Metanephros (tissue), 2 donors: ENCODE measurements around the gene NOSIP. TPM values are rescaled to one million over a fixed set of nuclear protein-coding genes. Genes with fewer than 3 reads are reported as not detected.

Experiments used
- small RNA-seq: library from RNA; depleted of rRNA; stranded (forward); fragments of <200 nt; gene quantifications from one replicate; pipeline ENCODE3, GENCODE V24; 2014; ENCODE audit warnings: low replicate concordance
- total RNA-seq: library from RNA; depleted of rRNA; stranded (reverse); fragments of >200 nt; gene quantifications from one replicate; pipeline ENCODE4 v1.2.3, GENCODE V29; 2014

NOSIP gene
- total RNA-seq: 81.5 TPM

DNA sequence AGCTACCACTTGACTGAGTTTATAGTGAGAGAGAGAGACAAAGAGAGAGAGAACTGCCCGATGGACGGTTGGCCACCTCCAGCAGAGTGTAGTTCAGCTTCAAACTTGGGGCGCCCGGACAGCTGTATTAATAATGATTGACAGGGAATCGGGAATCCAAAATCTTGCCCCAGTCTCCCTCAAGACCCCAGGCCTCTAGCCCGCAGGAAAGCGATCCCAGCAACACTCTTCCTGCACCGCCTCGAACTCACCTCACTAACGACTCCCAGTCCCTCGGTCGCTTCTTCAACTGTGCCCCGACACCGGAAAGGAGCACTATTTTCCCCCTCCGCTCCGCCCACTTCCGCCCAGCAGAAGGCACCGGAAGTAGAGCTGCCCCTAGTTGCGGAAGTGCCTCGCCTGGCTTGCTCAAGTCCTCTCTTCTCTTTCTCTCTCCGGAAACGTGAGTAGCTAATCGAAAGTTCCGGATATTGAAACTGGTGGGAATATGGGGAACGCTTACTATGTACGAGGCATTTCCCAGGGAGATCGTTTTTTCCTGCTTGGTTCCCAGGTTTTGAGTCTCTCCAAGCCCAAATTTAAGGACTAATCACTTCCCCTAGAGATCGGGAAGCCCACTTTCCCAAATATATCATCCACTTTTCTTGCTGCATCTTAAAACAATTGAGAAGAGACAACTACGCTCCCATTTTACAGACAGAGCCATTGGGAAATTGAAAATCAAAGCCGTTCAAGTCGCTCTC, at the start of gene NOSIP:
TSS of gene NOSIP (minus strand) at position 293 of the 743 bp plus-strand sequence. CDS start 19,865 bp downstream, outside the sequence.

GRCh38 chr19:49590971-49591730, 10.8 kb upstream of the NOSIP start, which contains the start of gene PRR12:
TSS of gene PRR12 (plus strand) at chr19:49591182. CDS start at chr19:49591655, 473 bp downstream.

GRCh38 chr19:49581007-49581508, 702 bp upstream of the NOSIP start, which contains the start of gene PRRG2:
TSS of gene PRRG2 (plus strand) at chr19:49581316. CDS start at chr19:49583220, 1,904 bp downstream.

Small RNAs within 50 kb of the gene (small RNA-seq; reads per million reads assigned to genes)
- gene RF00019: not detected

Other genes with a start within 250 kb of the NOSIP start
- 16.5 TPM for gene CD37, start 245.2 kb downstream of the NOSIP start, total RNA-seq
- gene TEAD2, start 218.1 kb downstream of the NOSIP start, total RNA-seq: 49.9 TPM
- gene DKKL1, start 216.7 kb downstream of the NOSIP start, total RNA-seq: 1.5 TPM
- gene KASH5, start 192.3 kb downstream of the NOSIP start, total RNA-seq: not detected
- gene PTH2, start 157.1 kb downstream of the NOSIP start, total RNA-seq: not detected
- gene GFY, start 155.2 kb downstream of the NOSIP start, total RNA-seq: not detected
- gene SLC17A7, start 139.0 kb downstream of the NOSIP start, total RNA-seq: 2.8 TPM
- 76.4 TPM for gene PIH1D1, start 128.7 kb downstream of the NOSIP start, total RNA-seq
- 43.6 TPM for gene ALDH16A1, start 127.3 kb downstream of the NOSIP start, total RNA-seq
- gene FLT3LG, start 106.3 kb downstream of the NOSIP start, total RNA-seq: 3.1 TPM
- 2,667 TPM for gene RPL13A, start 92.9 kb downstream of the NOSIP start, total RNA-seq
- gene RPS11, start 84.1 kb downstream of the NOSIP start, total RNA-seq: 2,754 TPM
- 205 TPM for gene FCGRT, start 67.9 kb downstream of the NOSIP start, total RNA-seq
- gene RCN3, start 52.6 kb downstream of the NOSIP start, total RNA-seq: 33.7 TPM
- 5.0 TPM for gene PRRG2, start 760 bp upstream of the NOSIP start, total RNA-seq
- gene PRR12, start 10.6 kb upstream of the NOSIP start, total RNA-seq: 17.0 TPM
- gene RRAS, start 59.6 kb upstream of the NOSIP start, total RNA-seq: 14.7 TPM
- 30.1 TPM for gene SCAF1, start 61.7 kb upstream of the NOSIP start, total RNA-seq
- 52.4 TPM for gene IRF3, start 85.3 kb upstream of the NOSIP start, total RNA-seq
- 13.0 TPM for gene BCL2L12, start 85.4 kb upstream of the NOSIP start, total RNA-seq
- 246 TPM for gene PRMT1, start 96.7 kb upstream of the NOSIP start, total RNA-seq
- gene ADM5, start 109.0 kb upstream of the NOSIP start, total RNA-seq: 0.76 TPM
- gene CPT1C, start 110.6 kb upstream of the NOSIP start, total RNA-seq: 10.9 TPM
- 0.18 TPM for gene TSKS, start 182.8 kb upstream of the NOSIP start, total RNA-seq
- gene AP2A1, start 186.4 kb upstream of the NOSIP start, total RNA-seq: 93.1 TPM
- gene FUZ, start 232.7 kb upstream of the NOSIP start, total RNA-seq: 29.6 TPM
- gene MED25, start 237.7 kb upstream of the NOSIP start, total RNA-seq: 47.2 TPM